ENCODE measurements around the gene OGA. TPM values are rescaled to one million over a fixed set of nuclear protein-coding genes. Genes with fewer than 3 reads are reported as not detected.
A peak's percentile ranks its signal among the peaks of the same experiment; 100 is the strongest.

Gene OGA
- polyA plus RNA-seq, 1 experiment, result 25.6 TPM

DNA sequence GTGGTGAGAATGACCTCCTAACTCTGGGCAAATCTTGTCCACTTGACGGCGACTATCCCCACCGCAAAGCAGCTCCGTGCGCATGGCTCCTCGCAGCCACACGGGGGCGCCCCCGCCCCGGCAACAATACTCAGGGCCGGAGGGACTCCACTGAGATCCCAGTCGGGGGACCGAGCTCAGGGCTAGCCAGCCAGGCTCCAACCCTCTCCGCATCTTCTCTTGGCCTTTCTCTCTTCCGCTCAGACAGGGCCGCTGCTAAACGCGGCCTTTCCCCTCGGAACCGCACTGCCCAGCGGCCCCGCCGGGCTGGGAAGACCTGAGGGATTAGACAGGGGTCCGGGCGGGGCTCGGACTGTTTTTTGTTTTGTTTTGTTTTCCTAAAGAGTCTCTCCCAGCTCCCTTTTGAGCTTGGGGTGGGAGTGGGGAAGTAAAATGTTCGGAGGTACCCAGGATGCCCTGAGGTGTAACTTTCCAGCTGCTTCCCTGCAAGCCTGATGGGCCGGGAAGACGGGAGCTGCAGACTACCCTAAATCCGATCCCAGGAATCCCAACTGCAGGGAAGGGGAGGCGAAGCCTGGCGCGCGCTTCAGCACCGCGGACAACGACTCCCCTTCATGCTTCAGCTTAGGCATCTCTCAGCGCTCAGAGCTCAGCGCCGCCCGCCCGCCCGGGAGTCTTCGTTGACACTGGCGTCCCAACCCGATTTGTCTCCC is 22.7 kb upstream of the OGA start:
- ChIA-PET CTCF (interaction anchor here (0.5 to 5.1 kb wide), 52 partner anchors 8 to 242 kb away, joined by 3 to 129 read pairs (median 5); partner anchors contain the start of gene HPS6), POLR2A (interaction anchor here (1.4 kb wide), 1 partner anchor 169 kb away, joined by 7 read pairs; no protein-coding TSS in a partner anchor)
- DNase-seq (ENCODE audit: low read depth), result peak; percentile 27
- H3K36me3 ChIP-seq (ENCODE audit: control insufficient read depth, insufficient read depth, low read length), result no peaks in the 10 kb centered on the region; the same call in 1 of the 2 replicates
- H3K27me3 ChIP-seq (ENCODE audit: control insufficient read depth, insufficient read depth, low read length), result no peaks in the 10 kb centered on the region
- H3K4me3 ChIP-seq (ENCODE audit: low read depth, low read length), result peak overlapping the region; percentile 29
- TF ChIP-seq, protein P1, sequence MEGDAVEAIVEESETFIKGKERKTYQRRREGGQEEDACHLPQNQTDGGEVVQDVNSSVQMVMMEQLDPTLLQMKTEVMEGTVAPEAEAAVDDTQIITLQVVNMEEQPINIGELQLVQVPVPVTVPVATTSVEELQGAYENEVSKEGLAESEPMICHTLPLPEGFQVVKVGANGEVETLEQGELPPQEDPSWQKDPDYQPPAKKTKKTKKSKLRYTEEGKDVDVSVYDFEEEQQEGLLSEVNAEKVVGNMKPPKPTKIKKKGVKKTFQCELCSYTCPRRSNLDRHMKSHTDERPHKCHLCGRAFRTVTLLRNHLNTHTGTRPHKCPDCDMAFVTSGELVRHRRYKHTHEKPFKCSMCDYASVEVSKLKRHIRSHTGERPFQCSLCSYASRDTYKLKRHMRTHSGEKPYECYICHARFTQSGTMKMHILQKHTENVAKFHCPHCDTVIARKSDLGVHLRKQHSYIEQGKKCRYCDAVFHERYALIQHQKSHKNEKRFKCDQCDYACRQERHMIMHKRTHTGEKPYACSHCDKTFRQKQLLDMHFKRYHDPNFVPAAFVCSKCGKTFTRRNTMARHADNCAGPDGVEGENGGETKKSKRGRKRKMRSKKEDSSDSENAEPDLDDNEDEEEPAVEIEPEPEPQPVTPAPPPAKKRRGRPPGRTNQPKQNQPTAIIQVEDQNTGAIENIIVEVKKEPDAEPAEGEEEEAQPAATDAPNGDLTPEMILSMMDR (IDR thresholded peaks at IDR 0.05; ENCODE audit: insufficient read depth, low read depth, low read length), result peak; percentile 99

DNA sequence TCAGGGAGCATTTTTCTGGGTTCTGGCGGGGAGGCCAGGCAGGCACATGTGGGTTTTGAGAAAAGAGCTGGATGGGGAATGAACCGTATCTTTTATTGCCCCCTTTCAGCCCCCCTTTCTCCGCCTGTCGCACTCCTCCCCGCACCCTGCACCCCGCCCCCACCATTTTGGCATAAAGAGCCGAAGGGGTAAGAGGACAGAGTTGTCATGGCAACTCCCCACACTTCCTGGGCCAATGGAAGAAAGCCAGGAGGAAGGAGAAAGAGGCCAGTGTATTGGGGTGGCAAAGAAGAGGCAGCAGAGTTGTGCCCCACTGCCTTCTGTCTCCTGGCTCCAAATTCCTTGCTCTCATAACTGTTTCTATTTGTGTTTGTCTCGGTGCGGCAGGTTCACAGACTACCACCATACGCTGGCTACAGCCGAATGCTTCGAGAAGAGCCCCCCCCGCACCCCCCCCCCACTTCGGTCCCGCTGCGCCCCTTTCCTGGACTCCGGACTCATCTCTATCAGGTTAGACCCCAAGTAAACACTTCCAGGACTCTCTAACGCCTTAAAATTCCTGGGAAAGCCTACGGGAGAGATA is 21.9 kb upstream of the OGA start:
- CTCF ChIA-PET, result interaction anchor here (0.7 to 5.1 kb wide), 46 partner anchors 9 to 243 kb away, joined by 3 to 129 read pairs (median 6); partner anchors contain the start of gene HPS6
- POLR2A ChIA-PET, result interaction anchor here (1.4 kb wide), 1 partner anchor 170 kb away, joined by 7 read pairs; no protein-coding TSS in a partner anchor
- peak overlapping the region; percentile 26 for H3K4me3 ChIP-seq (ENCODE audit: low read depth, low read length)
- TF ChIP-seq, protein P1 (IDR thresholded peaks at IDR 0.05; ENCODE audit: insufficient read depth, low read depth, low read length), result no peak
- H3K27me3 ChIP-seq (ENCODE audit: control insufficient read depth, insufficient read depth, low read length), result no peaks in the 10 kb centered on the region
- DNase-seq (ENCODE audit: low read depth), result no peak
- no peaks in the 10 kb centered on the region; the same call in 1 of the 2 replicates for H3K36me3 ChIP-seq (ENCODE audit: control insufficient read depth, insufficient read depth, low read length)

DNA sequence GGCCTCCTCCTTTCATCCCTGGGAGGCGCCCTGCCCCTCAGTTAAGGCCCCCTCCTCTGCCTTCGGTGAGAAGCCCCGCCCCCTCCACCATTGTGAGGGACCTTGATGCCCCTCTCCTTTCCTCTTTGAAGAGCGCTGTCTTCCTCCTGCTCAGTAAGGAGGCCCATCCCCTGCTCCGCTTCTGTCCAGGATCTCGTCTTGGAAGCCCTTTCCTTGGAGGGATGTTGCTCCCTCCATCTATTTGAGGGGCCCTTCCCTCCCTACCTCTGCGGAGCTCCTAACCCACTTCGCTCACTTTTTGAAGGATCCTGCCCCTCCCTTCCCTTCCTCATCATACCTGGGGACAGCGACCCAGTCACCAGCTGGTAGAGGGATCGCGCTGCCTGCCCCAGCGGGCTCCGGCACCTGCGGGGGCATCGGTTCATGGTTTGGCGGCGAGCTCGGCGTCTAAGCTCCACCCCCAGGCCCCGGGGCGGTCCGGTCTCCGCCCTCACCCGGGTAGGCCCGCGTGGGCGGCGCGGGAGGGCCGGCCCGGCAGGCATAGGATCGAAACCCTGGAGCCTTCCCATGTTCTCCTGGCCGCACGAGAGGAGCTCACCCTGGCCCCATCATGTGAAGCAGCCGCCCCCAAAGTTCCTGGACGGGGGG is 21.3 kb upstream of the OGA start:
- peak overlapping the region; percentile 26 for H3K4me3 ChIP-seq (ENCODE audit: low read depth, low read length)
- no peaks in the 10 kb centered on the region for H3K27me3 ChIP-seq (ENCODE audit: control insufficient read depth, insufficient read depth, low read length)
- CTCF ChIA-PET, result interaction anchor here (1.2 to 5.1 kb wide), 14 partner anchors 10 to 233 kb away, joined by 3 to 129 read pairs (median 20); no protein-coding TSS in a partner anchor
- H3K36me3 ChIP-seq (ENCODE audit: control insufficient read depth, insufficient read depth, low read length), result no peaks in the 10 kb centered on the region; the same call in 1 of the 2 replicates
- no peak for DNase-seq (ENCODE audit: low read depth)
- TF ChIP-seq, protein P1 (IDR thresholded peaks at IDR 0.05; ENCODE audit: insufficient read depth, low read depth, low read length), result no peak
- POLR2A ChIA-PET, result interaction anchor here (0.6 kb wide), 1 partner anchor 10 kb away, joined by 11 read pairs; no protein-coding TSS in a partner anchor

DNA sequence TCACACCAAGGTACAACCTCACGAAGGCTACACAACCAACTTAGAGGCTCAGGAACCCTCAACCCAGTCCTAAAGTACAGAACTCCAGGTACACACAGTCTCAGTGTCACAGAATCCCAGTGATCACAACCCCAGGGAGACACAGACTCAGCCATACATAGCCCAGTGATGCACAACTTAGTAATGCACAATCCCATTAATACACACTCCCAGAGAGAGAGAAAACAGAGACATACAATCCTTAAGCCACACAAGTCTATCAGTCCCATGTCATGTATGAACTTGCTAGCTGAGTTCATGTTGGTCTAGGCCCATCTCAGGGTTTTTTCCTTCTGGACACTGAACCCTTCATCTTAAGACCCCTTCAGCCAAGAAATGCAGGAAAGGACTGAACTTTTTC is 20.8 kb upstream of the OGA start:
- no peak overlapping the region for H3K4me3 ChIP-seq (ENCODE audit: low read depth, low read length)
- no peaks in the 10 kb centered on the region; the same call in 1 of the 2 replicates for H3K36me3 ChIP-seq (ENCODE audit: control insufficient read depth, insufficient read depth, low read length)
- TF ChIP-seq, protein P1 (IDR thresholded peaks at IDR 0.05; ENCODE audit: insufficient read depth, low read depth, low read length), result no peak
- POLR2A ChIA-PET, result interaction anchor here (0.6 kb wide), 1 partner anchor 10 kb away, joined by 11 read pairs; no protein-coding TSS in a partner anchor
- CTCF ChIA-PET, result interaction anchor here (2.7 to 5.1 kb wide), 7 partner anchors 10 to 234 kb away, joined by 7 to 129 read pairs (median 24); no protein-coding TSS in a partner anchor
- no peaks in the 10 kb centered on the region for H3K27me3 ChIP-seq (ENCODE audit: control insufficient read depth, insufficient read depth, low read length)
- DNase-seq (ENCODE audit: low read depth), result no peak

All from BJ (cell line).